ENCODE measurements around the gene MYLK4.

Gene MYLK4

DNA sequence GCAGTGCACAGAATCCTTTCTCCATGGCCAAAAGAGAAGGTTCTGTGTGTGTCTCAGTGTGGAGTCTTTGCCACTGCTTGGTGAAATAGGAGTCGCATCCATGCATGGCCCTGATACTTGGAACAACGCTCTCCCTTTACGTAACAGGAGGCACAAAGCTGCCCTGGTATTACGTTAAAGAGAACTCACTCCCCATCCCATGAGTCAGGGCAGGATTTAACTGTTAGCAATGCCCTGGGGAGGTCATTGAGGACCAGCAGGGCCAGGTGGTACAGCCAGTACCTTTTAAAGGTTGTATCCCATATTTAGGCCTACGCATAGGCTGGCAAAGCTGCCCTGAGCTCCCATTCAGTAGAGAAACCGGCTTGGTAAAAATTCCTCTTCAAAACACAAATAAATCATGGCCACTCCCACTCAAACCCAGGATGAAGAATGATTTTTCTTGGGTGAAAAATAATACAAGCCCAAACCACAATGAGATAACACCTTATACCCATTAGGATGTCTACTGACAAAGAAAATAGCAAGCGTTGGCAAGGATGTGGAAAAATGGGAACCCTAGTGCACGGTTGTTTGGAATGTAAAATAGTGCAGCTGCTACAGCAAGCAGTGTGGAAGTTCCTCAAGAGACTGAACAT, 37.1 kb downstream of the MYLK4 start:
- DNase-seq (ENCODE audit: extremely low read depth, low read depth), result no peak
- TF ChIP-seq, protein P1, sequence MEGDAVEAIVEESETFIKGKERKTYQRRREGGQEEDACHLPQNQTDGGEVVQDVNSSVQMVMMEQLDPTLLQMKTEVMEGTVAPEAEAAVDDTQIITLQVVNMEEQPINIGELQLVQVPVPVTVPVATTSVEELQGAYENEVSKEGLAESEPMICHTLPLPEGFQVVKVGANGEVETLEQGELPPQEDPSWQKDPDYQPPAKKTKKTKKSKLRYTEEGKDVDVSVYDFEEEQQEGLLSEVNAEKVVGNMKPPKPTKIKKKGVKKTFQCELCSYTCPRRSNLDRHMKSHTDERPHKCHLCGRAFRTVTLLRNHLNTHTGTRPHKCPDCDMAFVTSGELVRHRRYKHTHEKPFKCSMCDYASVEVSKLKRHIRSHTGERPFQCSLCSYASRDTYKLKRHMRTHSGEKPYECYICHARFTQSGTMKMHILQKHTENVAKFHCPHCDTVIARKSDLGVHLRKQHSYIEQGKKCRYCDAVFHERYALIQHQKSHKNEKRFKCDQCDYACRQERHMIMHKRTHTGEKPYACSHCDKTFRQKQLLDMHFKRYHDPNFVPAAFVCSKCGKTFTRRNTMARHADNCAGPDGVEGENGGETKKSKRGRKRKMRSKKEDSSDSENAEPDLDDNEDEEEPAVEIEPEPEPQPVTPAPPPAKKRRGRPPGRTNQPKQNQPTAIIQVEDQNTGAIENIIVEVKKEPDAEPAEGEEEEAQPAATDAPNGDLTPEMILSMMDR (IDR thresholded peaks at IDR 0.05; ENCODE audit: low read depth, low read length), result no peak

DNA sequence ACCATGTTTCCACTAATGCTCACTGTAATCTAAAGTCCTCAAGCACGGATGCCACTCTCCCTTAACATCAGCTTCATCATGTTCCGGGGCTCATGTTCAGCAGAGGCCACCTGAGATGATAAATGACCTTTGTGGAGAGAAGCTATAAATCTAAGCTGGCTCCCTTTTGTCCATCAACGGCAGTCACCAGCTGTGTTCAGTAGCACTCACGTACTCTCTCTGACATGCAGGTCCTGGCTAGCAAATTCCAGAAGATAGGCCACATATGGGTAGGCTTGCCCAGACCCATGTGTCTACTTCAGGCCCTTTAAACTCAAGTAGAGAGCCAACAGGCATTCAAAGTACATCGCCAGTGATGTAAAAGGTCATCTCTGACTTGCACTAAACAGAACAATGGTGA, 38.6 kb downstream of the MYLK4 start:
- no peak for DNase-seq (ENCODE audit: extremely low read depth, low read depth)
- TF ChIP-seq, protein P1 (IDR thresholded peaks at IDR 0.05; ENCODE audit: low read depth, low read length), result no peak

DNA sequence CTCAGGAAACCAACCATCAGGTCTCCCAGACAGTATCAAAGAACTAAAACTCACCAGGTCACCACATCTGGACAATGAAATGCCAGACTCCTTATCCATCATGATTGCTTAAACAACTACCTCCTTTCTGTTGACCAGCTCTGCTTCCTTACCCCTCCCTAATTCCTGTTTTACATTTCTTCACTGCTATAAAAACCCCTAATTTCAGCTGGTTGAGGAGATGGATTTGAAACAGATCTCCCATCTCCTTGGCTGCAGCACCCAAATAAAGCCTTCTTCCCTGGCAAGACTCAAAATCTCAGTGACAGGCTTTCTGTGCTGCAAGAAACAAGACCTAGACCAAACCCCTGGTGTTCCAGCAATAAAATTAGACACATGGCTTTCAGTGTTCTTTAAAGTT, 40.3 kb downstream of the MYLK4 start:
- TF ChIP-seq, protein P1 (IDR thresholded peaks at IDR 0.05; ENCODE audit: low read depth, low read length), result no peak

DNA sequence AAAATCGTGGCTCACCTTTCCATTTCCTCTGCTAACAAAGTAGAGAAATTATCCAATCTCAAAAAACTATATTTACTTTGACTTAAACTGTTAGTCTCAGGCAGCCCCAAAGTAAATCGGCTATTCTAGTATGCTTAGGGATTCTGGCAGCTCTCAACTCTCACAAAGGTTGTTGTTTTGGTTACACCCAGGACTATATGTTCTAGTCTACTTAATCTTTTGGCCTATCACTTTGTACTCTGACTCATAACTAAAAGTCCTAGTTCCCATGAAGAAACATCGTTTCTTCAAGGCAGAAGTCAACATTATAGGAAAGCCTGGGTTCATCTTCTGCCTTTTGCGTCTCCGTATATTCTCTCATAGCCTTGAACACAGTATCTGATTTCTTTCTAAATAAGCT, 42.3 kb downstream of the MYLK4 start:
- TF ChIP-seq, protein P1 (IDR thresholded peaks at IDR 0.05; ENCODE audit: low read depth, low read length), result no peak
- DNase-seq (ENCODE audit: extremely low read depth, low read depth), result no peak

More for the DNA sequence above, 40.3 kb downstream of the MYLK4 start:
- no peak for DNase-seq (ENCODE audit: extremely low read depth, low read depth)

DNA sequence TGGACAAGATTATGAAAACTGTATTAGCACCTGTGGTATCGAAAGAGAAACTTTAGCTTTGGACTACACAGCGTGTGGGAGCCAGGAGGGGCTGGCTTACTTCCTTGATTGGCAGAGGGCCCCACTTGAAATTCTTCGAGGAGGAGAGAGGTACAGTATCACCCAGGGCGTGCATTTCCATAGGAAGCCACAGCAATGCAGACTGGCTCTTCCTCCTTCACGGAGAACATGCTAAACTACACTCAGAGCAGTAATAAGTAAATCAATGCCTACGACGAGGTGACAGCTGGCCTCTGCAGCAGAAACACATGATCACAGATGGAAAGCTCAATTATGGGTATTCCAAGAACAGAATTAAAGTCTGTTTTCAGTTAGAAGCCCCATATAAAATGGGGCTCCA, 44.2 kb downstream of the MYLK4 start:
- TF ChIP-seq, protein P1 (IDR thresholded peaks at IDR 0.05; ENCODE audit: low read depth, low read length), result no peak
- no peak for DNase-seq (ENCODE audit: extremely low read depth, low read depth)

DNA sequence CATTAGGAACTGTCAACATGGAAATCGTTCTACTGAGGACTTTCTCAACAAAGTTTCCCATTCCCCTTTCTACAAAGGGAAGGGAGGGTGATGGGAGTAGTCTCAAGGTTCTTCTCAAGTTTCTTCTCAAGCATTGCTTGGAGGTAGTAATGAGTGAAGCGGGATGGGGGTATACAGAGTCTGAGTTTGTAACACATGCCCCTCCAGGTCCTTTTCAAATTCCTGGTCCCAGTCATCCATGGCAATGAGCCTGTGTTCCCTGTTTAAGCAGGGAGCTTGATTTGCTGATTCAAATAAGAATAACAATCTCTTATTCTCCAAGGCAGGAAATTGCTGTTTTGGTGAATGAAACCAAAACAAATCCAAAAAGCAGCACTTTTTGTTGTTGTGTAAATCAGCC, 45.5 kb downstream of the MYLK4 start:
- no peak for DNase-seq (ENCODE audit: extremely low read depth, low read depth)
- TF ChIP-seq, protein P1 (IDR thresholded peaks at IDR 0.05; ENCODE audit: low read depth, low read length), result no peak

DNA sequence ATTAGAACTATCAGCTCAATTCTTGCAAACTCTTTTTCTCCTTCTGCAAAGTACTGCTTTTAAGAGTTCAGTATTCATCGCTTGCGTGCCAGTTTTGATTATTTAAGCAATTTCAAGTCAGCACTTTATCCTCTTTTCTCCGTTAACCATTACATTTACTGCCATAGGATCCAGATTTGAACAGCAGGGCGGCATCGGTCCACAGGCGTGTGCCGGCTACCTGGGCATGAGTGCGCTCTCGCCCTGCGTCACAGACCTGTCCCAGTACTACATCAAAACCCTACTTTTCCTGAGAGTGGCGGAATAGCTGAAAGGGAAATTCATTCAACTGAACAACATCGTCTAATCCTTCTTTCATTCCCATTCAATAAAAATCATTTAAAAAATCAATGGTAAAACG, 53.4 kb downstream of the MYLK4 start:
- TF ChIP-seq, protein P1 (IDR thresholded peaks at IDR 0.05; ENCODE audit: low read depth, low read length), result no peak
- DNase-seq (ENCODE audit: extremely low read depth, low read depth), result no peak

Measured in AG09319 (cell line).